Sigmoid colon (tissue), 3 donors: ENCODE measurements around the gene PLCH2.

Source experiments
- POLR2A ChIP-seq, 2 donors: fragments of 450-650 bp; IDR thresholded peaks; one replicate each; pipeline ENCODE4 v1.6.1; 2016; ENCODE audit warnings: antibody characterized with exemption in 2 of 2, mild to moderate bottlenecking in 2 of 2, moderate library complexity in 2 of 2
- TF ChIP-seq, protein P1 (sequence below), 4 experiments: fragments of 450-650 bp in 3 of 4; fragments of 200-600 bp in 1 of 4; IDR thresholded peaks; one replicate each; pipeline ENCODE4 v1.5.1; 2016 to 2019; ENCODE audit warnings: antibody characterized with exemption in 4 of 4, mild to moderate bottlenecking in 3 of 4, moderate library complexity in 2 of 4

DNA sequence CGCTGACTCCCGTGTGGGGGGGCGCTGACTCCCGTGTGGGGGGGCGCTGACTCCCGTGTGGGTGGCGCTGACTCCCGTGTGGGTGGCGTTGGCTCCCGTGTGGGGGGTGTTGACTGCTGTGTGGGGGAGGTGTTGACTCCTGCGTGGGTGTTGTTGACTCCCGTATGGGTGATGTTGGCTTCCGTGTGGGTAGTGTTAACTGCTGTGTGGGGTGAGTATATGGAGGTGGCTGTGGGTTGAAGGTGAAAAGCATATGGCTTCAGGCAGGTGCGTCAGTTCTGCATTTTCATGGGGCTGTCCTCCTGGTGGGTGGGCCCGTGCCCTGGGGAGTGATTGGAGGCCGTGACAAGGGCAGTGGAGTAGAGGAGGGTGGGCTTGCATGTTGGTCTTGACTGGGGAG, 7.9 kb downstream of the PLCH2 start:
- TF ChIP-seq, protein P1, sequence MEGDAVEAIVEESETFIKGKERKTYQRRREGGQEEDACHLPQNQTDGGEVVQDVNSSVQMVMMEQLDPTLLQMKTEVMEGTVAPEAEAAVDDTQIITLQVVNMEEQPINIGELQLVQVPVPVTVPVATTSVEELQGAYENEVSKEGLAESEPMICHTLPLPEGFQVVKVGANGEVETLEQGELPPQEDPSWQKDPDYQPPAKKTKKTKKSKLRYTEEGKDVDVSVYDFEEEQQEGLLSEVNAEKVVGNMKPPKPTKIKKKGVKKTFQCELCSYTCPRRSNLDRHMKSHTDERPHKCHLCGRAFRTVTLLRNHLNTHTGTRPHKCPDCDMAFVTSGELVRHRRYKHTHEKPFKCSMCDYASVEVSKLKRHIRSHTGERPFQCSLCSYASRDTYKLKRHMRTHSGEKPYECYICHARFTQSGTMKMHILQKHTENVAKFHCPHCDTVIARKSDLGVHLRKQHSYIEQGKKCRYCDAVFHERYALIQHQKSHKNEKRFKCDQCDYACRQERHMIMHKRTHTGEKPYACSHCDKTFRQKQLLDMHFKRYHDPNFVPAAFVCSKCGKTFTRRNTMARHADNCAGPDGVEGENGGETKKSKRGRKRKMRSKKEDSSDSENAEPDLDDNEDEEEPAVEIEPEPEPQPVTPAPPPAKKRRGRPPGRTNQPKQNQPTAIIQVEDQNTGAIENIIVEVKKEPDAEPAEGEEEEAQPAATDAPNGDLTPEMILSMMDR (IDR thresholded peaks at IDR 0.05) = no peak
- TF ChIP-seq POLR2A (IDR thresholded peaks at IDR 0.05) = no peak
